ENCODE results near the gene CHRM1. TPM values are rescaled to one million over a fixed set of nuclear protein-coding genes. Genes with fewer than 3 reads are reported as not detected.

Gene CHRM1
- total RNA-seq, 4 donors from 2014 or later, result 0.32 to 0.41 TPM; not detected in 2

- intact Hi-C loops (cut with DNase I; ENCODE audit: low total_unique reads), result no loop called here
- H3K4me1 ChIP-seq, result no peaks in the 10 kb centered on the region
- H3K9me3 ChIP-seq, result no peaks in the 10 kb centered on the region
- no peak overlapping the region for H3K4me3 ChIP-seq
- no peak overlapping the region for H3K27ac ChIP-seq
- WGBS, 2 donors (ENCODE audit: low coverage in 1 of 2), result 50 to 54% methylated on average over 1 to 2 of the region's 2 CpGs
- no peaks in the 10 kb centered on the region for H3K36me3 ChIP-seq
- no peak for TF ChIP-seq POLR2A (IDR thresholded peaks at IDR 0.05)
- TF ChIP-seq, protein P1, sequence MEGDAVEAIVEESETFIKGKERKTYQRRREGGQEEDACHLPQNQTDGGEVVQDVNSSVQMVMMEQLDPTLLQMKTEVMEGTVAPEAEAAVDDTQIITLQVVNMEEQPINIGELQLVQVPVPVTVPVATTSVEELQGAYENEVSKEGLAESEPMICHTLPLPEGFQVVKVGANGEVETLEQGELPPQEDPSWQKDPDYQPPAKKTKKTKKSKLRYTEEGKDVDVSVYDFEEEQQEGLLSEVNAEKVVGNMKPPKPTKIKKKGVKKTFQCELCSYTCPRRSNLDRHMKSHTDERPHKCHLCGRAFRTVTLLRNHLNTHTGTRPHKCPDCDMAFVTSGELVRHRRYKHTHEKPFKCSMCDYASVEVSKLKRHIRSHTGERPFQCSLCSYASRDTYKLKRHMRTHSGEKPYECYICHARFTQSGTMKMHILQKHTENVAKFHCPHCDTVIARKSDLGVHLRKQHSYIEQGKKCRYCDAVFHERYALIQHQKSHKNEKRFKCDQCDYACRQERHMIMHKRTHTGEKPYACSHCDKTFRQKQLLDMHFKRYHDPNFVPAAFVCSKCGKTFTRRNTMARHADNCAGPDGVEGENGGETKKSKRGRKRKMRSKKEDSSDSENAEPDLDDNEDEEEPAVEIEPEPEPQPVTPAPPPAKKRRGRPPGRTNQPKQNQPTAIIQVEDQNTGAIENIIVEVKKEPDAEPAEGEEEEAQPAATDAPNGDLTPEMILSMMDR (IDR thresholded peaks at IDR 0.05), result no peak
- no peak for TF ChIP-seq EP300 (IDR thresholded peaks at IDR 0.05; ENCODE audit: low read depth)
- H3K27me3 ChIP-seq, result no peaks in the 10 kb centered on the region
- in situ Hi-C loops (cut with MboI; ENCODE audit: low pct_ligation_motif_present in 1 of 4, low pct_unique_long_range_greater_than_20kb in 1 of 4, low sequenced_read_pairs in 3 of 4), result loop anchor here in 1 of 4 donors (25.0 kb wide), 1 partner anchor 510 kb away; no protein-coding TSS in a partner anchor
- DNase-seq, result no peak
These were observed 23.9 kb downstream of the CHRM1 start for GRCh38 chr11:62897311-62897710.

- Histone ChIP-seq H3K36me3 (no peaks in the 10 kb centered on the region), H3K9me3 (no peaks in the 10 kb centered on the region), H3K4me1 (peaks cover 0 to 2% (median 0%) of the 10 kb centered on the region in 4 donors), H3K27ac (no peak overlapping the region), H3K4me3 (no peak overlapping the region), H3K27me3 (no peaks in the 10 kb centered on the region)
- TF ChIP-seq, protein P1 (IDR thresholded peaks at IDR 0.05), result no peak
- TF ChIP-seq EP300 (IDR thresholded peaks at IDR 0.05; ENCODE audit: low read depth), result no peak
- intact Hi-C loops (cut with DNase I; ENCODE audit: low total_unique reads), result no loop called here
- WGBS, 2 donors (ENCODE audit: low coverage in 1 of 2), result 68% methylated on average over 10 of the region's 10 CpGs; no CpG with 5 or more reads in 1 of the 2 donors
- DNase-seq, result no peak
- in situ Hi-C loops (cut with MboI; ENCODE audit: low pct_ligation_motif_present in 1 of 4, low pct_unique_long_range_greater_than_20kb in 1 of 4, low sequenced_read_pairs in 3 of 4), result loop anchor here in 1 of 4 donors (25.0 kb wide), 1 partner anchor 509 kb away; no protein-coding TSS in a partner anchor
These were observed 25.1 kb downstream of the CHRM1 start for GRCh38 chr11:62896049-62896448.

- H3K4me1 ChIP-seq, result peaks cover 0 to 5% (median 0%) of the 10 kb centered on the region in 4 donors
- H3K9me3 ChIP-seq, result no peaks in the 10 kb centered on the region
- no peak for DNase-seq
- no peak overlapping the region for H3K27ac ChIP-seq
- in situ Hi-C loops (cut with MboI; ENCODE audit: low pct_ligation_motif_present in 1 of 4, low pct_unique_long_range_greater_than_20kb in 1 of 4, low sequenced_read_pairs in 3 of 4) (loop anchor here in 1 of 4 donors (25.0 kb wide), 1 partner anchor 508 kb away; no protein-coding TSS in a partner anchor), intact Hi-C loops (cut with DNase I; ENCODE audit: low total_unique reads) (no loop called here)
- no peaks in the 10 kb centered on the region for H3K36me3 ChIP-seq
- TF ChIP-seq POLR2AphosphoS5 (IDR thresholded peaks at IDR 0.05) (no peak), POLR2A (IDR thresholded peaks at IDR 0.05) (no peak), EP300 (IDR thresholded peaks at IDR 0.05; ENCODE audit: low read depth) (no peak)
- TF ChIP-seq, protein P1 (IDR thresholded peaks at IDR 0.05), result no peak
- H3K27me3 ChIP-seq, result no peaks in the 10 kb centered on the region
- 66 to 76% methylated on average over 5 to 6 of the region's 6 CpGs for WGBS, 2 donors (ENCODE audit: low coverage in 1 of 2)
- H3K4me3 ChIP-seq, result no peak overlapping the region
These were observed 25.7 kb downstream of the CHRM1 start for GRCh38 chr11:62895501-62895900.

DNA sequence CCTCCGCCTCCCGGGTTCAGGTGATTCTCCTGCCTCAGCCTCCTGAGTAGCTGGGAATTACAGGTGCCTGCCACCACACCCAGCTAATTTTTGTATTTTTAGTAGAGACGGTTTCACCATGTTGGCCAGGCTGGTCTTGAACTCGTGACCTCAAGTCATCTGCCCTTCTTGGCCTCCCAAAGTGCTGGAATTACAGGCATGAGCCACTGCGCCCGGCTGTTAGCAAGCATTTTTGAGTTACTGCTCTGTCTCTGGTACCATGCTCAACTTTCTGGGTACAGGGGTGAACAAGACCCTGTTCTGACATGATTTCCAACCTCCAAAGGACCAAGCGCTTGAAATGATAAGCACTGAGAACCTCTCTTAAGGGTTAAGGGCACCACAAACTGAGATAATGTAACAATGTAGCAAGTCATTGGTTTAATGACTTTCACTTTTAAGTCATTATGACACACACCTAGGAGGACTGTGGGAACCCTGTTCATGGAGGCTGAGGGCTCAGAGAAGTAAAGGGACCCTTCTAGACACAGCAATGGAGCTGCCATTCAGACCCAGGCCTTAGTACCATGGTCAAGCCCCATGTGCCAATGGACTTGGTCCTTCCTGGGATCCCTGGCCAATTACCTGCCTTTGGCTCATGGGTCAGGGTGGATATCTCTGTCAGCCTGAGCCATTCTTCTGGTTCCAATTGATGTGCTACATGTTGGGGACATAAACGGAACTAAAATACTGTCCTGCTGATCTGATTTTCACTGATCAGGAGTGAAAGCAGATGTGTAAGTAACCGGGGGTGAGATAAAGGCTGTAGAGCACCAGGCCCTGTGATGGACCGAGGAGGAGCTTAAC lies 28.9 kb downstream of the CHRM1 start:
- no peak overlapping the region for H3K4me3 ChIP-seq
- H3K27me3 ChIP-seq, result no peaks in the 10 kb centered on the region
- WGBS, 2 donors (ENCODE audit: low coverage in 1 of 2), result 86 to 100% methylated on average over 3 to 10 of the region's 10 CpGs
- H3K4me1 ChIP-seq, result peaks cover 7 to 33% (median 16%) of the 10 kb centered on the region in 4 donors
- TF ChIP-seq POLR2A (IDR thresholded peaks at IDR 0.05) (no peak), POLR2AphosphoS5 (IDR thresholded peaks at IDR 0.05) (no peak), EP300 (IDR thresholded peaks at IDR 0.05; ENCODE audit: low read depth) (no peak)
- TF ChIP-seq, protein P1 (IDR thresholded peaks at IDR 0.05), result no peak
- intact Hi-C loops (cut with DNase I; ENCODE audit: low total_unique reads), result no loop called here
- in situ Hi-C loops (cut with MboI; ENCODE audit: low pct_ligation_motif_present in 1 of 4, low pct_unique_long_range_greater_than_20kb in 1 of 4, low sequenced_read_pairs in 3 of 4), result loop anchor here in 1 of 4 donors (25.0 kb wide), 1 partner anchor 505 kb away; no protein-coding TSS in a partner anchor
- H3K9me3 ChIP-seq, result no peaks in the 10 kb centered on the region
- no peak overlapping the region for H3K27ac ChIP-seq
- H3K36me3 ChIP-seq, result peaks cover 0 to 20% (median 8%) of the 10 kb centered on the region in 4 donors
- no peak for DNase-seq
